Brain microvascular endothelial cell (primary cell): Measurements from ENCODE around the gene DYRK2.
"Not testable (repeated sequence)": the region's sequence is repeated elsewhere in the genome, so short reads cannot be mapped to it uniquely, and the experiment has no call there.

Experiments used
- DNase-seq: peaks from one replicate; pipeline ENCODE4 v3.0.0-alpha.2; 2020
- H3K27ac ChIP-seq: fragments of 250-450 bp; sonication (Bioruptor Pico); 2 replicates; pipeline ENCODE4 v1.5.1; 2020; ENCODE audit warnings: mild to moderate bottlenecking, moderate library complexity
- H3K27me3 ChIP-seq: fragments of 250-450 bp; sonication (Bioruptor Pico); replicated peaks from 2 replicates; pipeline ENCODE4 v1.5.1; 2020; ENCODE audit warnings: mild to moderate bottlenecking
- H3K36me3 ChIP-seq: fragments of 250-450 bp; sonication (Bioruptor Pico); replicated peaks from 2 replicates; pipeline ENCODE4 v1.5.1; 2020; ENCODE audit warnings: mild to moderate bottlenecking
- H3K4me3 ChIP-seq: 2 replicates; pipeline ENCODE4 v1.5.1; 2011; ENCODE audit warnings: low read depth, mild to moderate bottlenecking, control low read depth, low read length, moderate library complexity
- CTCF ChIP-seq: IDR thresholded peaks from 2 replicates; pipeline ENCODE4 v1.5.1; 2011; ENCODE audit warnings: low read depth, mild to moderate bottlenecking, moderate library complexity, low read length, control low read depth, inconsistent platforms; ENCODE audit errors: missing control alignments
- in situ Hi-C: cut with HindIII; loops from 2 replicates; pipeline ENCODE4 v1.10.0; 2017; ENCODE audit warnings: low sequenced_read_pairs, low pct_ligation_motif_present

The DYRK2 gene

GRCh38 chr12:67671419-67671818 lies 22.9 kb downstream of the DYRK2 start:
- Histone ChIP-seq H3K4me3 (no peak overlapping the region), H3K27ac (peak overlapping the region; percentile 83), H3K27me3 (no peaks in the 10 kb centered on the region), H3K36me3 (no peaks in the 10 kb centered on the region)
- peak; percentile 86 for DNase-seq
- TF ChIP-seq CTCF = no peak
- in situ Hi-C loops = no loop called here

GRCh38 chr12:67671892-67672291 lies 23.3 kb downstream of the DYRK2 start:
- in situ Hi-C loops = no loop called here
- peak overlapping the region; percentile 83 for H3K27ac ChIP-seq

GRCh38 chr12:67672507-67672906 lies 24.0 kb downstream of the DYRK2 start:
- H3K27me3 ChIP-seq, H3K36me3 ChIP-seq, H3K4me3 ChIP-seq, DNase-seq, in situ Hi-C loops, H3K27ac ChIP-seq: not testable (repeated sequence)

More at GRCh38 chr12:67671892-67672291, 23.3 kb downstream of the DYRK2 start:
- DNase-seq = no peak
- Histone ChIP-seq H3K27me3 (no peaks in the 10 kb centered on the region), H3K4me3 (no peak overlapping the region), H3K36me3 (no peaks in the 10 kb centered on the region)
- TF ChIP-seq CTCF = no peak

GRCh38 chr12:67673509-67673908 lies 25.0 kb downstream of the DYRK2 start:
- DNase-seq, in situ Hi-C loops: not testable (repeated sequence)

GRCh38 chr12:67674417-67674816 lies 25.9 kb downstream of the DYRK2 start:
- Histone ChIP-seq H3K27ac (no peak overlapping the region), H3K27me3 (no peaks in the 10 kb centered on the region), H3K36me3 (no peaks in the 10 kb centered on the region), H3K4me3 (no peak overlapping the region)
- DNase-seq = no peak
- in situ Hi-C loops = no loop called here
- TF ChIP-seq CTCF = no peak

More at GRCh38 chr12:67673509-67673908, 25.0 kb downstream of the DYRK2 start:
- not testable (repeated sequence) for H3K27ac ChIP-seq, H3K27me3 ChIP-seq, H3K36me3 ChIP-seq, H3K4me3 ChIP-seq

GRCh38 chr12:67676624-67677023 lies 28.1 kb downstream of the DYRK2 start:
- Histone ChIP-seq H3K27me3 (no peaks in the 10 kb centered on the region), H3K36me3 (no peaks in the 10 kb centered on the region), H3K4me3 (no peak overlapping the region), H3K27ac (no peak overlapping the region)
- no peak for TF ChIP-seq CTCF
- in situ Hi-C loops = no loop called here
- no peak for DNase-seq

GRCh38 chr12:67677166-67677565 lies 28.6 kb downstream of the DYRK2 start:
- TF ChIP-seq CTCF = no peak
- Histone ChIP-seq H3K4me3 (no peak overlapping the region), H3K27ac (no peak overlapping the region), H3K27me3 (no peaks in the 10 kb centered on the region), H3K36me3 (no peaks in the 10 kb centered on the region)
- in situ Hi-C loops = no loop called here
- no peak for DNase-seq
